Ishikawa (cell line): ENCODE results near the gene CTTN.

Experiments used
- EP300 ChIP-seq: IDR thresholded peaks from 2 replicates; pipeline ENCODE4 v1.6.1; 2012; ENCODE audit warnings: borderline replicate concordance
- FOXM1 ChIP-seq: IDR thresholded peaks from 2 replicates; pipeline ENCODE4 v1.6.1; 2012; ENCODE audit warnings: low read depth, borderline replicate concordance
- TEAD4 ChIP-seq: IDR thresholded peaks from 2 replicates; pipeline ENCODE4 v1.6.1; 2012
- TF ChIP-seq, protein P1 (sequence below): IDR thresholded peaks from 2 replicates; pipeline ENCODE4 v1.6.1; 2012; ENCODE audit warnings: low read depth, mild to moderate bottlenecking

GRCh38 chr11:70481625-70482528 is 83.5 kb downstream of the CTTN start:
- TF ChIP-seq FOXM1 (no peak), EP300 (peak; percentile 34; the same call in 1 of the 2 replicates), TEAD4 (peak; percentile 30)
- TF ChIP-seq, protein P1, sequence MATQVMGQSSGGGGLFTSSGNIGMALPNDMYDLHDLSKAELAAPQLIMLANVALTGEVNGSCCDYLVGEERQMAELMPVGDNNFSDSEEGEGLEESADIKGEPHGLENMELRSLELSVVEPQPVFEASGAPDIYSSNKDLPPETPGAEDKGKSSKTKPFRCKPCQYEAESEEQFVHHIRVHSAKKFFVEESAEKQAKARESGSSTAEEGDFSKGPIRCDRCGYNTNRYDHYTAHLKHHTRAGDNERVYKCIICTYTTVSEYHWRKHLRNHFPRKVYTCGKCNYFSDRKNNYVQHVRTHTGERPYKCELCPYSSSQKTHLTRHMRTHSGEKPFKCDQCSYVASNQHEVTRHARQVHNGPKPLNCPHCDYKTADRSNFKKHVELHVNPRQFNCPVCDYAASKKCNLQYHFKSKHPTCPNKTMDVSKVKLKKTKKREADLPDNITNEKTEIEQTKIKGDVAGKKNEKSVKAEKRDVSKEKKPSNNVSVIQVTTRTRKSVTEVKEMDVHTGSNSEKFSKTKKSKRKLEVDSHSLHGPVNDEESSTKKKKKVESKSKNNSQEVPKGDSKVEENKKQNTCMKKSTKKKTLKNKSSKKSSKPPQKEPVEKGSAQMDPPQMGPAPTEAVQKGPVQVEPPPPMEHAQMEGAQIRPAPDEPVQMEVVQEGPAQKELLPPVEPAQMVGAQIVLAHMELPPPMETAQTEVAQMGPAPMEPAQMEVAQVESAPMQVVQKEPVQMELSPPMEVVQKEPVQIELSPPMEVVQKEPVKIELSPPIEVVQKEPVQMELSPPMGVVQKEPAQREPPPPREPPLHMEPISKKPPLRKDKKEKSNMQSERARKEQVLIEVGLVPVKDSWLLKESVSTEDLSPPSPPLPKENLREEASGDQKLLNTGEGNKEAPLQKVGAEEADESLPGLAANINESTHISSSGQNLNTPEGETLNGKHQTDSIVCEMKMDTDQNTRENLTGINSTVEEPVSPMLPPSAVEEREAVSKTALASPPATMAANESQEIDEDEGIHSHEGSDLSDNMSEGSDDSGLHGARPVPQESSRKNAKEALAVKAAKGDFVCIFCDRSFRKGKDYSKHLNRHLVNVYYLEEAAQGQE: no peak
